ENCODE data around the gene PACS1. TPM values are rescaled to one million over a fixed set of nuclear protein-coding genes. Genes with fewer than 3 reads are reported as not detected.

Gene PACS1
- total RNA-seq, 6 experiments from 2014 or later, result 82.8 to 114 (median 91.8) TPM

DNA sequence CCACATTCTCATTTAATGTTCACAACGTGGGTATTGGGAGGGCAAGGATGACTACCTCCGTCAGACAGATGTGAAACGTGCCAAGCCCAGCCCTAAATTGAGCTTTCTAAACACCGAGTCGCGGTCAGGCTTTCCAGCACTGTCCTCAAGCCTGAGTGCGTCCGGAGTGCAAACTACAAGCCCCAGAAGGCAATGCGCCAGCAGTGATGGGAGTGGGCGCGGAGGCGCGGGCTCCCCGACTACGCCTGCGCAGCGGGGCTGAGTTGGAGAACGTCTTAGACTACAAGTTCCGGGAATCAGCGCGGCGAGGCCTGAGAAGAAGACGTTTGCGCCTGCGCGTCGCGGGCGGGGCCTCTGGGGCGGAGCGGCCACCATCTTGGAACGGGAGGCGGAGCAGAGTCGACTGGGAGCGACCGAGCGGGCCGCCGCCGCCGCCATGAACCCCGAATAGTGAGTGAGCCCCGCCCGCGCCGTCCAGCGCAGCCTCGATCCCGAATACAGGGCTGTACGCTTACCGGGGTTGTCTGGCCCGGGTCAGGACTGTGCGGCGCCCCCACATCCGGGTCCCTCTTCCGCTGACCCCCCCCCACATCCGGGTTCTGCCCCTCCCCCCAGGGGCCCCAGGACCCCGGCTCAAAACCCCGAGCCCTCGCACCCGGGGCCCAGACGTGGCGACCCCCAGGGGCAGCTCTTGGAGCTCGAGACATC, 198.3 kb downstream of the PACS1 start, which contains the start of gene RAB1B:
TSS of gene RAB1B (plus strand) at position 396 of the 708 bp plus-strand sequence. CDS start at position 437, 41 bp downstream.
- peaks cover 25% of the 10 kb centered on the region for H3K36me3 Mint-ChIP-seq (ENCODE audit: low read depth)

GRCh38 chr11:66268952-66269905, 199.2 kb downstream of the PACS1 start:
- Mint-ChIP-seq H3K4me3 (peak overlapping the region; percentile 96), H3K27me3 (ENCODE audit: insufficient read depth) (no peaks in the 10 kb centered on the region; the same call in none of the 2 replicates), H3K9me3 (no peaks in the 10 kb centered on the region), H3K4me1 (ENCODE audit: low read depth) (peaks cover 25% of the 10 kb centered on the region), H3K27ac (peak overlapping the region; percentile 95), H3K36me3 (ENCODE audit: low read depth) (peaks cover 28% of the 10 kb centered on the region)
- TF ChIP-seq CTCF (IDR thresholded peaks at IDR 0.05), result peak; percentile 57
- peak; percentile 50 for DNase-seq

More for the DNA sequence above, 198.3 kb downstream of the PACS1 start, which contains the start of gene RAB1B:
- Mint-ChIP-seq H3K4me3 (peak within 1 kb of the TSS; percentile 96), H3K27ac (peak within 1 kb of the TSS; percentile 95), H3K4me1 (ENCODE audit: low read depth) (peaks cover 25% of the 10 kb centered on the region), H3K27me3 (ENCODE audit: insufficient read depth) (no peaks in the 10 kb centered on the region; the same call in none of the 2 replicates), H3K9me3 (no peaks in the 10 kb centered on the region)
- no peak for TF ChIP-seq CTCF (IDR thresholded peaks at IDR 0.05)
- peak; percentile 99 for DNase-seq

DNA sequence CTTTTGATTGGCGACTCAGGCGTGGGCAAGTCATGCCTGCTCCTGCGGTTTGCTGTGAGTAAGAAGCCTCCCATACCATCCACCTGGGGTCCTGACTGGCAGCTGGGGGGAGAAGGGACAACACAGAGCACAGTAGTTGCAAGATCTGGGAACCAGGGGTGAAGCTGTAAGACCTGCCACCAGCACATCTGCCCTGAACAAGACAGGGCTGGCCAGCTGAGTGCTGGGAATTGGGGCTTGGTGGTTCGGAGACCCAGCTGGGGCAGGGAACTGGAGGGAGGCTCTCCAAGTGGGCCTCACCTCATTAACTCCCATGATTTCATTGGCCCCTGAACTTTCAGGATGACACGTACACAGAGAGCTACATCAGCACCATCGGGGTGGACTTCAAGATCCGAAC, 201.7 kb downstream of the PACS1 start:
- DNase-seq, result no peak
- Mint-ChIP-seq H3K27ac (no peak overlapping the region), H3K27me3 (ENCODE audit: insufficient read depth) (no peaks in the 10 kb centered on the region; the same call in none of the 2 replicates), H3K4me3 (no peak overlapping the region), H3K36me3 (ENCODE audit: low read depth) (peaks cover 28% of the 10 kb centered on the region), H3K4me1 (ENCODE audit: low read depth) (peaks cover 23% of the 10 kb centered on the region), H3K9me3 (no peaks in the 10 kb centered on the region)
- no peak for TF ChIP-seq CTCF (IDR thresholded peaks at IDR 0.05)

GRCh38 chr11:66272596-66272995, 202.5 kb downstream of the PACS1 start:
- Mint-ChIP-seq H3K36me3 (ENCODE audit: low read depth) (peaks cover 28% of the 10 kb centered on the region), H3K27me3 (ENCODE audit: insufficient read depth) (no peaks in the 10 kb centered on the region; the same call in none of the 2 replicates), H3K4me3 (no peak overlapping the region), H3K9me3 (no peaks in the 10 kb centered on the region), H3K4me1 (ENCODE audit: low read depth) (peaks cover 17% of the 10 kb centered on the region), H3K27ac (no peak overlapping the region)
- TF ChIP-seq CTCF (IDR thresholded peaks at IDR 0.05), result no peak
- no peak for DNase-seq

DNA sequence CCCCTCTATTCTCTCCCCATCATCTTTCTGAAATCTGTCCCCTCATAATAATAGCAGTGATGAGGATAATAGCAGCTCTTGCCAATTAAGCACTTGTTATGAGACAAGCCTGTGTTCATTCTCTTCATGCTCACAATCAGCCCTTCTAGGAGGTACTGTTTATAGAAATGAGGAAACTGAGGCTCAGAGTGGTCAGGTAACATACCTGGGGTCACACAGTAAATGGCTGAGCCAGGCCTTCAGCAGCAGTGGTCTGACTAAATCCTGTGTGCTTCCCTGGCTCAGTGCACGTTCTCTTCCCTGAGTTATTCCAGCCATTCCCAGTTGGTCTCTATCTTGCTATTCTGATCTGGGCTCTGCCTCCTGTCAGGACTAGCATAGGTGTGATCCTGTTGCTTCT, 204.1 kb downstream of the PACS1 start:
- no peak for TF ChIP-seq CTCF (IDR thresholded peaks at IDR 0.05)
- no peak for DNase-seq
- H3K4me3 Mint-ChIP-seq, result no peak overlapping the region
- no peak overlapping the region for H3K27ac Mint-ChIP-seq
- H3K9me3 Mint-ChIP-seq, result no peaks in the 10 kb centered on the region
- peaks cover 13% of the 10 kb centered on the region for H3K4me1 Mint-ChIP-seq (ENCODE audit: low read depth)
- H3K36me3 Mint-ChIP-seq (ENCODE audit: low read depth), result peaks cover 26% of the 10 kb centered on the region
- H3K27me3 Mint-ChIP-seq (ENCODE audit: insufficient read depth), result no peaks in the 10 kb centered on the region; the same call in 1 of the 2 replicates

All from HFFc6 (cell line).